HL-60 (cell line): Measurements from ENCODE around the gene SIX5.

Source experiments
- CTCF ChIP-seq: IDR thresholded peaks from one replicate; pipeline ENCODE4 v1.5.1; 2011; ENCODE audit warnings: low read length, control low read depth, inconsistent platforms; ENCODE audit not compliant: insufficient read depth
- GABPA ChIP-seq: IDR thresholded peaks from 2 replicates; pipeline ENCODE4 v1.6.1; 2012; ENCODE audit warnings: low read depth
- POLR2AphosphoS5 ChIP-seq: IDR thresholded peaks from 2 replicates; pipeline ENCODE4 v1.6.1; 2012; ENCODE audit warnings: low read depth
- REST ChIP-seq: IDR thresholded peaks from 2 replicates; pipeline ENCODE4 v1.6.1; 2012; ENCODE audit warnings: low read depth; ENCODE audit not compliant: insufficient replicate concordance

- no peak for TF ChIP-seq CTCF
- TF ChIP-seq POLR2AphosphoS5 = no peak
- no peak for TF ChIP-seq REST
- TF ChIP-seq GABPA = no peak
Observed at GRCh38 chr19:45782162-45782691, 13.2 kb upstream of the SIX5 start, which contains the start of gene DMPK.
